Esophagus (tissue), 2 donors: Measurements from ENCODE around the gene SNRNP25. TPM values are rescaled to one million over a fixed set of nuclear protein-coding genes. Genes with fewer than 3 reads are reported as not detected.

Source experiments
- H3K27ac ChIP-seq, 2 donors: one replicate each; pipeline ENCODE4 v1.5.1; 2013; ENCODE audit warnings: low read depth in 2 of 2, mild to moderate bottlenecking in 2 of 2, inconsistent platforms in 1 of 2, low read length in 1 of 2, moderate library complexity in 1 of 2
- H3K27me3 ChIP-seq, 2 donors: one replicate each; pipeline ENCODE4 v1.6.1; 2013; ENCODE audit warnings: low read length in 2 of 2, control low read depth in 1 of 2, mild to moderate bottlenecking in 1 of 2; ENCODE audit not compliant: insufficient read depth in 2 of 2, control insufficient read depth in 1 of 2
- H3K36me3 ChIP-seq, 2 donors: one replicate each; pipeline ENCODE4 v1.6.1; 2013; ENCODE audit warnings: low read length in 1 of 2; ENCODE audit not compliant: control insufficient read depth in 2 of 2, insufficient read depth in 2 of 2
- H3K4me1 ChIP-seq, 2 donors: one replicate each; pipeline ENCODE4 v1.6.1; 2013; ENCODE audit warnings: low read length in 1 of 2; ENCODE audit not compliant: control insufficient read depth in 2 of 2, insufficient read depth in 2 of 2
- H3K4me3 ChIP-seq, 2 donors: one replicate each; pipeline ENCODE4 v1.5.1; 2013; ENCODE audit warnings: low read length in 2 of 2, mild to moderate bottlenecking in 2 of 2, low read depth in 1 of 2, moderate library complexity in 1 of 2
- H3K9me3 ChIP-seq, 2 donors: one replicate each; pipeline ENCODE4 v1.6.1; 2013; ENCODE audit warnings: mild to moderate bottlenecking in 2 of 2, low read depth in 1 of 2, low read length in 1 of 2, moderate library complexity in 1 of 2; ENCODE audit not compliant: control insufficient read depth in 2 of 2, insufficient read depth in 1 of 2
- WGBS, 2 donors: extraction: QIAGEN DNeasy Blood & Tissue Kit; methylation state at CpG; one replicate each; pipeline ENCODE4 v1.1.7; 2013; 5-methylcytosine and 5-hydroxymethylcytosine counted together
- polyA plus RNA-seq, 2 donors: library from polyadenylated mRNA; stranded (reverse); fragments of 200-250 nt; gene quantifications; one replicate each; pipeline ENCODE4 v1.2.3, GENCODE V29; 2013
- donor health status: healthy with polysubstance abuse.
- donor health status: Bipolar disorder and iron deficiency.

The SNRNP25 gene
- polyA plus RNA-seq, 2 donors, result 18.1 to 25.6 TPM

DNA sequence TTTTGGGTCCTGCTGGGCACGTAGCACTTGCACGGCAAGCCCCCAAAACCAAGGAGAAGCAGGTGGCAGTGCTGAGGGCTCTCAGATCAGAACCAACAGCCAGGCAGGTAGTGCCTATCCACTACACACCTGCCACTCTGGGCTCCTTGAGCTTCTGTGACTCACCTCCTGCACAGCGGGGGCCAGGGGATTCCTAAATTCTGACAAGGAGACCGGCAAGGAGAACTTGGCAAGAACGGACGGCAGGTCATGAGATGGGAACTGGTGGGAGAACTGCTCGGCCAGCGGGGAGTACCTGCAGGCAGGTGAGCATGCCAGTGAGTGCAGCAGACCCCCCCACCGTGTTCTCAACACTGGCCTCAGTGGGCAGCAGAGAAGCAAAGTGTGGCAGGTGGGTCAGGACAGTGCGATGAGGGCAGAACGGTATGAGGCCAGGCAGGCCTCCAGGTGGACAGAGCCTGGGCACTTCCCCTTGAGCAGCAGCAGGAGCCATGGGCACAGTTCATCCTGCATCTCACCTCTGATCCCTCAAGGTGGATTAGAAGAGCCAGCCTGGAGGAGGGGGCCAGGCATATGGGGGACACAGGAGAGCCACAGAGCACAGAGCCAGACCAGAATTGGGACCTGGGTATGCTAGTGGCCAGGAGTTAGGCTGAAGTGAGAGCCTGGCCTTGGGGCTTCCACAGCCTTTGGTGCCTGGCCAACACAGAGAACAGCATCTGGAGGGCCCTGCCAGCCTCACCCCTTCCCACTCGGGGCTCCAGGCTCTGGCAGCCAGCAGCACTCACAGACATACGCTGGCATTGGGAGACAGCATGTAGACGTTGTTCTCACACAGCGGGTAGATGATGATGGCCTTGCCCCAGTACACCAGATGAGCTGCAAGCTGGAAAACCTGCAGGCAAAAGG lies 39.1 kb downstream of the SNRNP25 start:
- Histone ChIP-seq H3K27me3 (no peaks in the 10 kb centered on the region), H3K4me3 (no peak overlapping the region), H3K36me3 (peaks cover 6 to 29% of the 10 kb centered on the region in 2 donors), H3K27ac (no peak overlapping the region), H3K4me1 (no peaks in the 10 kb centered on the region), H3K9me3 (no peaks in the 10 kb centered on the region)
- 86% methylated on average over 15 of the region's 15 CpGs for WGBS, 2 donors

DNA sequence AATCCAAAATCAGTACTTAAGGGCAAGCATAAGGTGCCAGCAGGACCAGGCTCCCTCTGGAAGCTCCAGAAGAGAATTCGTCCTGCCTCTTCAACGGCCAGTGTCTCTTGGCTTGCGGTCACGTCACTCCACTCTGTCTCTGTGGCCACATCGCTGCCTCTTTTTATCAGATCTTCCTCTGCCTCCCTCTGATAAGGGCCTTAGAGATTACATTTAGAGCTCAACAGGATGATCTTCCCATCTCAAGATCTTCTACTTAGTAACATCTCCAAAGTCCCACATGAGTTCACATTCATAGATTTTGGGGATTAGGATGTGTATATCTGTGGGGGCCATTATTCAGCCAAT lies 41.3 kb downstream of the SNRNP25 start:
- WGBS, 2 donors, result 95 to 96% methylated on average over 5 of the region's 5 CpGs
- no peak overlapping the region for H3K4me3 ChIP-seq
- no peaks in the 10 kb centered on the region for H3K9me3 ChIP-seq
- H3K36me3 ChIP-seq, result peaks cover under 1 to 21% of the 10 kb centered on the region in 2 donors
- no peak overlapping the region for H3K27ac ChIP-seq
- no peaks in the 10 kb centered on the region for H3K27me3 ChIP-seq
- H3K4me1 ChIP-seq, result no peaks in the 10 kb centered on the region

DNA sequence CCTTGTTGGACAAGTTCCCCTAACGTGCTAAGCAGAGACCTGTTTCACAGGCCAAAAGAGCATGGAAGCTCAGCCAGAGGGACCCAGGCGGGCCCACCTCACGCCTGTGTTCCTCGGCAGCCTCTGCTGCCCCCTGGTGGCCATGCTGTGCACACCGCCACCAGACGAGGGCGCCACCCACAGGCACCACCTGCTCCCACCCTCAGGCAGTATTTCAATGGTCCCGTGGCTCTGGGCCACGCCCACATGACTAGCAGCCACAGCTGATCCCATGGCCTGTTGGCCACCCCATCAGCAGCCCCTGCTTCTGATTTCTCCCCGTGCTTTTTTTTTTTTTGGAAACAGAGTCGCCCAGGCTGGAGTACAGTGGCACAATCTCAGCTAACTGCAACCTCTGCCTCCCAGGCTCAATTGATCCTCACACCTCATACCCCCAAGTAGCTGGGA lies 43.3 kb downstream of the SNRNP25 start:
- H3K36me3 ChIP-seq, result peaks cover 5 to 20% of the 10 kb centered on the region in 2 donors
- WGBS, 2 donors, result 15 to 17% methylated on average over 11 of the region's 11 CpGs
- no peaks in the 10 kb centered on the region for H3K9me3 ChIP-seq
- no peaks in the 10 kb centered on the region for H3K4me1 ChIP-seq
- H3K4me3 ChIP-seq, result no peak overlapping the region
- H3K27me3 ChIP-seq, result no peaks in the 10 kb centered on the region
- no peak overlapping the region for H3K27ac ChIP-seq

DNA sequence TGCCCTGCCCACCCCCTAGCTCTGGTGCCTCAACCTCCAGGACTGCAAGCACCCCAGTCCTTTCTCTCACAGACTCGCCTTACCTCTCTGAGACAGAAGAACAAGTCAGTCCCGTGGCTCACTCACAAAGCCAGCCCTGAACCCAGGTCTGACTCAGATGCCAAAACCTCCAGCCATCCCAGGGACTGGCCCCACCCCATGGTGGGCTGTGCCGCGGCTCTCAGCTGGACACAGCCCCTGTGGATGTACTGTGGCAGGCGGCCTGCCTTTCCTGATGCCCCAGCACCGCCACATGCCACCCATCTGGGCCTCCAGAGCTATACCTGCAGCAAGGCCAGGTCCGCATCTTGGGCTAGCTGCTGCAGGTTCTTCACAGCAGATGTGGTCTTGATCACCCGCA lies 44.2 kb downstream of the SNRNP25 start:
- H3K27me3 ChIP-seq, result no peaks in the 10 kb centered on the region
- no peaks in the 10 kb centered on the region for H3K9me3 ChIP-seq
- H3K4me3 ChIP-seq, result no peak overlapping the region
- 89 to 90% methylated on average over 8 of the region's 8 CpGs for WGBS, 2 donors
- no peak overlapping the region for H3K27ac ChIP-seq
- H3K36me3 ChIP-seq, result peaks cover 5 to 16% of the 10 kb centered on the region in 2 donors
- no peaks in the 10 kb centered on the region for H3K4me1 ChIP-seq

DNA sequence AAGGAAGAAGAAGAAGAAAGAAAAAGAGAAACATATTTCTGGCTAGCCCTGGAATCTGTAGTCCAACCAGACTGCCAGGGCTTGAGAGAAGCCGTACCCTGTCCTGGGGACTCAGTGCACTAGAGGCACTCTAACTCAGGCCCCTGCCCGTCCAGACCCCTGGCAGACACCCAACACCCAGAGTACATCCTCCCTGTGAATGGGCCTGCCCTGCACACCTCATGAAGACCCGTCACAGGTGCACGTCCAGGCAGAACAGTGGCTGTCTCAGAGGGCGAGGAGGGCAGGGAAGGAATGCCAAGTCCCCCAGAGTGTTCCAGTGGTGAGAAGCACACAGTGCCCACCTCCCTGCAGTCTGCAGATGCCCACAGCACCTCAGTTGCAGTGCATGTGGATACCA lies 47.4 kb downstream of the SNRNP25 start:
- H3K27me3 ChIP-seq, result no peaks in the 10 kb centered on the region
- no peak overlapping the region for H3K4me3 ChIP-seq
- 81 to 88% methylated on average over 5 of the region's 5 CpGs for WGBS, 2 donors
- no peaks in the 10 kb centered on the region for H3K4me1 ChIP-seq
- peaks cover 5 to 8% of the 10 kb centered on the region in 2 donors for H3K36me3 ChIP-seq
- no peak overlapping the region for H3K27ac ChIP-seq
- H3K9me3 ChIP-seq, result no peaks in the 10 kb centered on the region

DNA sequence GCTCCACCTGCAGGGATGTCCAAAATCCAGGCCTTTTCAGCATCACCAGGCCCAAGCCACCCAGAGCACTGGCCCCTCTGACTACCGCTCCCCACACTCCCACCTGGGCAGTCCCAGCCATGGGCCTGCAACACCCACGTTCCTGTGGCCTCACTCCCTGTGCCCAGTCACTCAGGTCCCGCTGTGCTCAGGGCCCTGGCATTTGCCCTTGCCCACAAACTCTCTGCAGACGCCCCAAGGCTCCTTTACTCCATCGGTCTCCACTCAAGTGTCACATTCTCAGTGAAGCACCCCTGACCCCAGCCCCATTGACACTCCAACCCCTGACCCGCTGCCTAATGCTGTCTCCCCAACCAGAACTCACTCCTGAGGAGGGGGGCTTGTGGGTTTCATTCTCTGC lies 48.0 kb downstream of the SNRNP25 start:
- no peaks in the 10 kb centered on the region for H3K27me3 ChIP-seq
- H3K36me3 ChIP-seq, result peaks cover 5 to 8% of the 10 kb centered on the region in 2 donors
- H3K9me3 ChIP-seq, result no peaks in the 10 kb centered on the region
- H3K27ac ChIP-seq, result no peak overlapping the region
- no peaks in the 10 kb centered on the region for H3K4me1 ChIP-seq
- WGBS, 2 donors, result 82 to 88% methylated on average over 6 of the region's 6 CpGs
- no peak overlapping the region for H3K4me3 ChIP-seq

DNA sequence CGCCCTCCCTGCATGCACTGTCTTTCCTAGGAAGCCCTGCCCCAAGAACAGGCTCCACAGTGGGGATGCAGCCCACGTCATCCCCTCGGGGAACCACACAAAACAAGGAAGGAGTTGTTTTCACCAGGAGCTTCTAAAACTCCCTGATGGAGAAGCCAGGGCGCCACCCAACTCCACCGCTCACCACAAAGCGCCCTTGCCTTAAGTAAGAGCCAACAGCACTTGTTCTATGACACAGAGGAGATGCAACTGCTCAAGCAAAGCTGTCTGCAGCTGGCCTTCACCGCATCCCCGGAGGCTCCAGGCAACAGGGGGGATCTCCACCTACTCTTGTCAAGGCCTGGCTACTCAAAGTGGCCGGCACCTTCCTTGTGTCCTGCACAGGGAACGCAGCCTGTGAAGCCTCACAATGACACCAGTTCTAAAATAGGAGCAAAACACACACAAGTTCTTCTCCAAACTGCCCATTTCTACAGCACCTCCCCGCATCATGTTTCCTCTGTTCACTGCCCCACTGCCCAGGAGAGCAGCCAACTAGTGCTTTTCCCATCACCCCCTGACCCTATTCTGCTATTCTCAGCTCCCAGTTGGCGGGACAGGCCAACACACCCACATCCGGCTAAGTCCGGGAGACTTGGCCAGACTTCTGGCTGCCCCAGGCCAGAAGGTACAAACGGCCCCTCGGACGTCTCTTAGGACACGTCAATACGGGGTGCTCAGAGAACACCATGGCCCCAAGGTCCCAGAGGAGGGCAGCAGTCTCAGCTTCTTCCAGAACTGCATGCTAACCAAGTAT lies 48.6 kb downstream of the SNRNP25 start:
- Histone ChIP-seq H3K36me3 (peaks cover 5 to 8% of the 10 kb centered on the region in 2 donors), H3K9me3 (no peaks in the 10 kb centered on the region), H3K27ac (no peak overlapping the region), H3K4me1 (no peaks in the 10 kb centered on the region), H3K27me3 (no peaks in the 10 kb centered on the region), H3K4me3 (no peak overlapping the region)
- WGBS, 2 donors, result 71 to 78% methylated on average over 19 of the region's 19 CpGs

DNA sequence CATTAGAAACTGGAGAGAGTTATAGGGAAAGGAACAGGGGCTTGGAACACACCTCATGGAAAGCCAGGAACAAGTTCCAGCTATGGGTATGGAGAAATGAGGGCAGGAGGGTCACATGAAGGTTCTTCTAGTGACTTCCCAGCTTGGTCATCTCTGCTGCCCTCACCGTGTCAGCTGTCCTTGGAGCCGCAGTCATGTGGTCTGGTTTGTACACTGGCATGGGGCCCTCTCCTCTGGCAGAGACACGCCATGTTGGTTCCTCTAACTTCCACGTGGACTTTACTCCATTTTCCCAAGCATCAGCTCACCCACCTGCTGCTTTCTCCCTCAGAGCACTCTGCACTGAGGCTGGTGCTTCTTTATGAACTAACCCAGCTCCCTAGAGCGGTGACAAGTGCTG lies 50.7 kb downstream of the SNRNP25 start:
- Histone ChIP-seq H3K4me1 (no peaks in the 10 kb centered on the region), H3K9me3 (no peaks in the 10 kb centered on the region), H3K27ac (no peak overlapping the region), H3K4me3 (no peak overlapping the region), H3K36me3 (peaks cover 5% of the 10 kb centered on the region in 2 donors), H3K27me3 (no peaks in the 10 kb centered on the region)
- 76 to 92% methylated on average over 5 of the region's 5 CpGs for WGBS, 2 donors

DNA sequence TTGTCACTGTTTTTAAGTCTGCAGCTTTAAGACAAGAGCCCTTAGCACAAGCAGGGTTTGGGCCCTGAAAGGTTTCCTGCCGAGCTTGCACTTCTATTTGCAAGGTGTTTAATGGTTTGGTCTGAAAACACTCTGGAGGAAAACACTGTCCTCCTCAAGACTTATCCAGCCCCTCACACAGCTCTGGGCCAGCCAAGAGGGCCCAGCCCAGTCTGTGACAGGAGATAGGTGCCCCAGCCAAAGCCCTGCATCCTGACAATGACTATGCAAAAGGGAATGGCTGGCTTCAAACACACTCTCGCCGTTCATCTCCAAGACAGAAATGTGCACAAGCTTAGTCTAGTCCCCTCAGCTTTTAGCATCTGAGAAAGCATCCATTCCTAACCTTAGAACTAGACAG lies 51.3 kb downstream of the SNRNP25 start:
- Histone ChIP-seq H3K9me3 (no peaks in the 10 kb centered on the region), H3K4me3 (no peak overlapping the region), H3K4me1 (no peaks in the 10 kb centered on the region), H3K27me3 (no peaks in the 10 kb centered on the region), H3K27ac (no peak overlapping the region), H3K36me3 (peaks cover 4 to 5% of the 10 kb centered on the region in 2 donors)
- 83 to 91% methylated on average over 3 of the region's 3 CpGs for WGBS, 2 donors
